Left colon (tissue), 2 donors: ENCODE measurements around the gene PRKCE. TPM values are rescaled to one million over a fixed set of nuclear protein-coding genes. Genes with fewer than 3 reads are reported as not detected.

ENCODE experiments used
- ATAC-seq: fragments of 200-7000 bp; cut with Tn5 transposase; one replicate; pipeline ENCODE4 v1.9.1; 2020; ENCODE audit warnings: mild to moderate bottlenecking, moderate library complexity
- DNase-seq, 2 donors: peaks; one replicate each; pipeline ENCODE4 v3.0.0-alpha.2; 2020
- intact Hi-C, 2 donors: fragments of 100-400 bp; cut with DNase I in 1 of 2; cut with micrococcal nuclease in 1 of 2; formaldehyde crosslinking; loops; one replicate each; pipeline versions ENCODE4 v1.11.2 to v1.14.0; 2022; cut with DNase I, micrococcal nuclease
- total RNA-seq, 2 donors: library from RNA; stranded (reverse); fragmentation: NEBNext Ultra II Directional; extraction: Animal tissue kit (Norgen Biotek cat#: 25700); gene quantifications; one replicate each; pipeline ENCODE4 v1.2.1, GENCODE V29; 2021
- donor health status: DM: no; HTN: no; CAD: no.
- donor health status: DM: yes; HTN: yes; CAD: no.

Gene PRKCE
- total RNA-seq, 2 donors from 2014 or later, result 22.2 to 29.2 TPM

DNA sequence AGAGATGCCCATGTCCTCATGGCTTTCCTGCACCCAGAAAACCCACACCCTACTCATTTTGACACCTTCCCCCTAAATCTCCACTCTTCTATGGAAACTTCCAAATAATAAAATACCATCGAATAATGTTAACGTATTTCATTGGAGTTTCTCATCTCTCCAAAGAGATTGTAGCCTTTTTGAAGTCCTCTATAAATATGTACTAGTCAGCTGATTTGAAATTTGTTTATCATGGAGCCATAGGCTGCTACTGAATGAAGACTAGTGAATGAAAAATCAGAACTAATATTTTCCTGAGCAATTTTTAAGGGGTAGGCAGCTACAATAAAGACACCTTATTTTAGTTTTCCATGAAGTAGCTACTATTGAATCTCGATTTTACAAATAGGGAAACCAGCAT lies 419.6 kb downstream of the PRKCE start:
- DNase-seq (no peak), ATAC-seq (no peak)
- intact Hi-C loops, result no loop called here

DNA sequence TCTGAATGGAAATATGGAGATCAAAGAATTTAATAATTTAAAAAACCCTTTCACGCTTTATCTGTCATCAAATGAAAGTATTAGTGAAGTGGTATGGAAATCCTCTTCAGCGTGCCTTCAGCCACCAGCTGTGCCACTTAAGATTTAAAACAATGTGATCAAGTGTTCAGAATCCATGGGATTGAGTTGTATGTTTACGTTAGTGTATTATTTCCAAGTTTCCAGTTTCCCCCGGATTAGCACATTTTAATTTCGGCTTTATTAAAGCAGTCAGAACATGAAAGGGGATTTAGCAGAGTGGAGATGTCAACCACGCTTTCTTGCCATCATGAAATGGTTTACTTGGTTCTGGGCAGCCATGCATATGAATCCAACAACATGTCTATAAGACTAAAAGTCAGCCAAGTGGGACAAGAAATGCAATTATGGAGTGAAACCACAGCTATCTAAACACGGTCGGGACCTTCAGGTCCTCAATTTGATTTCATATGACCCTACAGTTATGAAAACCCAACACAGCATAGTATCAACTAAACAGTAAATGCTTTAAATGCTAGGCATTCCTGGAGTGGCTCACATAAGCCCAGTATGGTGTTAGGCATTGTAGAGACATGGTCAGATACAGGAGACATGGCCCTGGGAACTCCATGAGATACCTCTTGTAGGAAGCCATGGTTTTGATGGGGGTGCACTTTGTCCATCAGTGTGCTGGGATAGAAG lies 420.8 kb downstream of the PRKCE start:
- DNase-seq, result no peak
- intact Hi-C loops, result no loop called here

DNA sequence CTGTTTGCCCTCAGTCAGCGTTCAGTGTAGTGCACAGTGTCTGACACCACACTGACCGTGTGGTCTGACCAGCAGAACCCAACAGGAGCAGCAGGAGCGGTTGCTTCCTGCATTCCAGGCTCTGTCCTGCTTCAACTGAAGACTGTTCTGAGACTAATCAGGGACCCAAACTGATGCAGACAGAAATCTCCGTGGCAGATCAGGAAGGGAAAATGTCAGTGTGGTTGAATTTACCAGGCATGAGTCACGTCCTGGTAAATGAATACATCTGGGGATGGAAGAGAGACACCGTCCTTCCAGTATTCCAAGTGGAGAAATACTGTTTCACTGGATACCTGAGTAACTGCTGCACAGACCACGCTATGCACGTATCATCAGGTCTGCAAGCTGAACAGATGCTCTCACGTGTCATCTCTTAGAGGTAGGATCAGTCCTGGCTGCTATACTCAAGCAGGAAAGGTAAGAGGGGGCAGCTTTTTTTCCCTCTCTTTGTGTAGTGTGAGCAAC lies 422.1 kb downstream of the PRKCE start:
- ATAC-seq, result no peak
- no peak for DNase-seq
- intact Hi-C loops, result no loop called here

More for the DNA sequence above, 420.8 kb downstream of the PRKCE start:
- no peak for ATAC-seq

DNA sequence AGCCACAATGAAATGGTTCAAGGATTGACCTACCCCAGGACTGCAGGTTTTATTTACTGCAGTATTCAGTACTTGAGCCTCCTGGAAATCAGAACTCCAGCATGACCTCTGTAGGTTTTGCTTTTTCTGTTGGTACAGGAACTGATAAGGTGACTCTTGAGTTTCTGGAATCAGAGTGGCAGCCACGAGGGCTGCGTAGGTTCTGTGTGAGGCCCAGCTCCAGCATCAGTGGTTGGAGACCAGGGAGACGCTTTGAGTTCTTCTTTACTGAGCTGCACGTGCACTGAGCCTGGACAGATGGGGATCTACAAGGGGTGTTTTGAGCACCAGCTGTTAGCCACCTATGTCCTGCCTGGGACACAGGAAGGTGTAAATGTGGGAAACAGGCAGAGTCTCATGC lies 423.0 kb downstream of the PRKCE start:
- intact Hi-C loops, result no loop called here
- ATAC-seq (no peak), DNase-seq (no peak)

DNA sequence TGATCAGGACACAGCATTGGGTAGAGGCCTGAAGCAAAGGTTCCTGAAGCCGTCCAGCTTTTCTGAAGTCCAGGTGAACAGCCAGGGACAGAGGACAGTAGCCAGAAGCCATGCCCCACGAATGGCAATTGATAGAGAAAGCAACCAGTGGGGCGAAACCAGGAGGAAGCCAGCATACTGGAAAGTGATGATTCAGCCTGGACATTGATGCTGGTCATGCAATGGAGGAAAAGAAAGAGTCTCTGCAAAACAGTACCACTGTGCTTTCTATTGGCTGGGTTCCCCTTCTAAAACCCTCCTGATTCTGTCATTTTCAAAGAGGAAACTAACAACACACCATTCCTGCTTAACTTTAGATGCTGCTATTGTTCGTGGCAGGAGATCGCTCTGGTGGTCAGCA lies 424.4 kb downstream of the PRKCE start:
- intact Hi-C loops, result no loop called here
- no peak for ATAC-seq
- no peak for DNase-seq

DNA sequence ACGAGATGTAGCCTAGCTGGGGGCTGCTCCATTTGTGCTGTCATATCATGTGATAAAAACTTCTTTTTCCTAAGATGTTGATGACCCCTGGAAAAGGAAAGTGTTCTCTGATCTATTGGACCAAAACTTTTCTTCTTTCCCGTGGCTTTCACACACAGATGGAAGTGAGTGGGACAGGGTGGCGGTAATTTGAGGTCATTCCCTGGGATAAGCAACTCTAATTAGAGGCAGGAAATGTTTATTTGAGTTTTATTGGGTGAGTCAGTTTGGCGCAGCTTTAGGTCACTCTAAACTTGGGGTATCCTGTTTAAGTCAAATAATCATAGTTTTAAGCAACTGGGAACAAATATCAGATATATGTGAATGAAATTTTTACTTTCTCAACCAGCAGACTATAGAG lies 424.8 kb downstream of the PRKCE start:
- DNase-seq (no peak), ATAC-seq (no peak)
- intact Hi-C loops, result no loop called here

DNA sequence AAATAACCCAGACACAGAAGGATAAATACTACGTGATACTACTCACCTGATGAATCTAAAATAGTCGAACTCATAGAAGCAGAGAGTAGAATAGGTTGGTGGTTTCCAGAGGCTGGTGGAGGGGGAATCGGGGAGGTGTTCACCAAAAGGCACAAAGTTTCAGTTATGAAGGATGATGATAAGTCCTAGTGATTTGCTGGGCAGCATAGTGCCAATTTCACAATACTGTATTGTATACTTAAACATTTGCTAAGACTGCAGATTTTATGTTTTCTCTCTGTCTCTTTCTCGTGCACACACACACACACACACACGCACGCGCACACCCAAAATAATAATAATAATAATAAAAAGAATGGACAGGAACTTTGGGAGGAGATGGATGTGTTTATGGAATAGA lies 425.4 kb downstream of the PRKCE start:
- DNase-seq (no peak), ATAC-seq (no peak)
- intact Hi-C loops, result no loop called here

DNA sequence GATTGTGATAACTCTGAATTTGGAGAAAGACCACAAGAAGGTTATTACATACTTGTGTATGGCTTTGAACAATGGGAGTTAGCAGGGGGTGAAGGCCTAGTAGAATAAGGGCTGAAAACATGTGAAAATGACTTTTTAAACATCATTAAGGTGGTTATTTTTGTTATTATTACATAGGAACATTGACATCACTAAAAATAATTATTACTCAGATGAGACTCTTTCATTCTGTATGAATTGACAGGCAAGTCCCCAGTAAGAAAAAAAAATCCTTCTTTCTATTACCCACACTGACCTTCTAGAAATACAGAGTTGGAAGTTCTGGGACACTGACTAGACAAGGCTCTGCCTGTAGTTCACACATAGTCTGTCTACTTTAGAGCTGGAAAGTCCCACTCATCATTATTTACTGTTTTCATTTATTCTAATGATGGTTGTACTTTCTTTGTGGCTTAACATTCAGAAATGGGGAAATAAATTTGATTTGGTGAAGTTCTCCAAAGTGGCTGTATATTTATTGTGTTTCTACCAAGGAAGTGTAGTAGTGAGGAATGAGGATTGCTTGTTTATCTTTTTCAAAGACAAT lies 426.1 kb downstream of the PRKCE start:
- DNase-seq (no peak), ATAC-seq (no peak)
- intact Hi-C loops, result no loop called here

DNA sequence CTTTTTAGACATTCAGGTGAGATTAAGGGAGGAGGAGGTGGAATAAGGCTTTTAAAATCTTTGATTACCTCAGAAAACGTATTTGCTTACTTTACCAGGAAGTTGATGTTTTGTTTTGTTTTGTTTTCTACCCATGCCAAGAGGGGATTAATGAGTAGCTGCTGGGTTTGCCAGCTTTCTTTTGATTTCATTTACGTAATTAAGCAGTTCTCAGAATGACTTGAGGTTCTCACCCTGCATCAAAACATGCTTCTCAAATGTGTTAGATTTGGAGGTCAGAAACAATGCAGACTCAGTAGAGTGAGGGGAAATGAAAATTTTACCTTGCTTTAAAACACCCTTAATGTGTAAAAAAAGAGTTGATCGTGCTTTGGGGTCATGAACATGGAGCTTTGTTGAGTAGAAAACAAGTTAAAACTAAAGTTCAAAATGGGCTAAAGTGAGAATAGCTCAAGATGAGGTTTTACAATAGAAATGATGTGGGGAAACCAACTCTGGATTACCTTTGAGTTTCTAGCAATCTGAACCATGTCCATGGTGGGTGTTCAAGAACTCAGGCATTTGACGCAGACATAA lies 428.6 kb downstream of the PRKCE start:
- intact Hi-C loops, result no loop called here
- ATAC-seq (no peak), DNase-seq (no peak)

DNA sequence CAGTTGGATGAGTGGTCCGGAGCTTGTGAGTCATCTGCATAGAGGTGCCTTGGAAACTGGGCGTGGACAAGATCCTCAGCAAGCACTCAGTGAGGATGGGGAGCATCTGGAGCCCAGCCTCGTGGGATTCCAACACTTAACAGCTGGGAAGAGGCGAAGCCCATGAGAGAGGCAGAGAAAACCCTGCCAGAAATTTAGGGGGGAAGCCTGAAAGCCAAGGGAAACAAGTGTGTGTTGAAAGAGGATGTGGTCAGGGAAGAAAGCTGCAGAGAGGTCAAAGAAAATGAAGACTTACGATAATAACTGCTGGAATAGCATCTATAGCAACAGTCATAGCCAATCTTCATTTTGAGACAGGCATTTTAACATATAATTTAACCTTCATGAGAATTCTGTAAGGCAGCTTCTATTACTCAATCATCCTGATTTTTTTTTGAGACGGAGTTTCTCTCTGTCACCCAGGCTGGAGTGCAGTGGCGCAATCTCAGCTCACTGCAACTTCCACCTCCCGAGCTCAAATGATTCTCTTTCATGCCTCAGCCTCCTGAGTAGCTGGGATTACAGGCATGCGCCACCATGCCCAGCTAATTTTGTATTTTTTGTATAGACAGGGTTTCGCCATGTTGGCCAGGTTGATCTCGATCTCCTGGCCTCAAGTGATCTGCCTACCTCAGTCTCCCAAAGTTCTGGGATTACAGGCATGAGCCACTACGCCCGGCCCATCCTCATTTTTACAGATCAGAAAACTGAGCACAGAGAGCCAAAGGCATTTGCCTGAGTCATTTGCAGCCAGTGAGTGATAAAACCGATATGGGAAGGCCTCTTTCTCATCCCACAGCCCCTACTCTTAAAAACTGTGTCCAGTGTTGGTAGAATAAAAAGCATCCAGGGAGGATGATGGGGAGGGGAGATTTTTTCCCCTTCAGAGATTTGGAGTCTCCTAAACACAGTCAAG lies 431.3 kb downstream of the PRKCE start:
- intact Hi-C loops, result no loop called here
- ATAC-seq (no peak), DNase-seq (peak; percentile 16 to 36)

DNA sequence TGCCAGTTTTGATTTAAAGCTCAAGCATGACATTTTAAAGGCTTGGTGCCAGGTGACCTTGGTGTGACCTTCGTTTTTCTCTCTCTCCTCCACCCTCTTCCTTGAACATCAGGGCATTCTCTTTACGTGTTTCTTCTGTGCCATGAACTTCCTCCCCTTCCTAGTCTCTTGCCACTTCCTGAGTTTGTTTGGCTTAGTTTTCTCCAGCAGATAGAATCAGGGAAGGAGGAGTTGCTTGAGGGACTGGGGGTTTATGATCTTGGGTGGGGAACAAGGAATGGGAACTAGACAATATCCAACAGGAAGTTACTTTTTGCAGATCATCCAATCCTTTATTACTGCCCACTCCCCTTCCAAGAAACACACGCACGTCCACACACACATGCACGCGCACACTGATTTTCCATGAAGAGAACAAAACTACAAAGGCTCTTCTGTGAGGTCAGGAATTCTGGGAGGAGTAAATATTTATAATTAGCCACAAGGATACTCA lies 435.1 kb downstream of the PRKCE start:
- no peak for ATAC-seq

DNA sequence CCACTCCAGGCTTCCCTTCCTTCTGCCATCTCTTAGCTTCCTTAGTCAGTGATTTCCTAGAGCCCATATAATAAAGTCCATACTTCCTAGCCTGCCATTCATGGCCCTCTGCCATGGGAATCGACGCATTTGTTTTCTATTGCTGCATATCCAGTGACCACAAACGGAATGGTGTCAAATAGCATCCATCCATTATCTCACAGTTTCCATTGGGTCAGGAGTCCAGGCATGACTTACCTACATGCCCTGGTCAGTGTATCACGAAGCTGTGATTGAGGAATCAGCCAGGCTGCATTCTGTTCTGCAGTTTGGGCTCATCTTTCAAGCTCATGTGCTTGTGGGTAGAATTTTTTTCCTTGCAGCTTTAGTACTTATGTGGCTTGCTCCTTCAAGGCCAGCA lies 436.0 kb downstream of the PRKCE start:
- intact Hi-C loops, result no loop called here
- DNase-seq (no peak), ATAC-seq (no peak)

More for the DNA sequence above, 435.1 kb downstream of the PRKCE start:
- intact Hi-C loops, result no loop called here
- no peak for DNase-seq

DNA sequence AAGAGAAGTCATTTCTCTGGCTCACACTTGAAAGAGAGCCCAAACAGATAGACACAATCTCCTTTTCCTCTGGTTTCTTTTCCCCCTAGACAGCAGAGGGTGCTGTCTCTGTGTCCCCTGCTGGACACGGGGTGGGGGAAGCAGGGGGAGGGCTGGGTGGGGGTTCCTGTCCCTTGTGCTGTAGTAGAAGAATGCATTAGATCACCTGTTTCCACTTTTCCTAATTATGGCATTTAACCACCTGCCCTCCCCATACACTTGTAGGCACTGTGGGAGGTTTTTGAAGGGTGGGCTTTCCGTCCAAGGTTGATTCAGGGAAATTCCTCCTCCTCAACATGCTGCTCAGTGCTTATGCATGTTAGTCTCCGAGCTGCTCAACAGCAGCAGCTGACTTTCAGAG lies 439.5 kb downstream of the PRKCE start:
- DNase-seq (no peak), ATAC-seq (no peak)
- intact Hi-C loops, result no loop called here

DNA sequence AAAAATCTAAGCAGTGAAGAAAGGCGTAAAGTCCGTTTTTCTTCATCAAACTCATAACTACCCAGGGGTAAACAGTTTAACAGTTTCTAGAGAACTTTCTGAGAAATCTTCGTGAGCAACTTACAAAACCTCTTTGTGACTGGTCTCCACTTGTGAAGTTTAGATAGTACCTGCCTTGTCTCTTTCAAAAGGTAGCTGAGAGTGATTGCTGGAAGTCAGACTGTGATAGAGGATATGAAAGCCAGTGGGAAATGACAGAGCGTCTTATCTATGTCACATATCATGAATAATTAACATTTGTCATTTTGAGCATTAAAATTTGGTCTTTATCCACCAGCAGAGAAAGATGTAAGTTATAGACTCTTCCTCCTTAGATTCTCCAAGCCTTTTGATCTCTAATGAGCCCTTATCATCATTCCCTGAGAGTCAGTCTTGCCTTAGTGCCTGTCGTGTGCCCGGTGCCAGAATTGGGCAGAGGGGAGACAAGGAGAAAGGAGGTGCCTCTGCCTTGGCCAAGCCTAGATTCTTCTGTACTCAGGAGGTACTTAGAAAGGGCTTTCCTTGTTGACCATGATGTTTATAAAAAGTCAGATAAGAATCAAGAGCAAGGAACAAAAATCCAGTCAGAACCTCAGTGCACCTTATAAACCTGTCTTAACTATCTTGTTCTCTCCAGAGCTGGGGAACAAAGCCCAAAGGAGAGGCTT lies 440.6 kb downstream of the PRKCE start:
- intact Hi-C loops, result no loop called here
- no peak for ATAC-seq

DNA sequence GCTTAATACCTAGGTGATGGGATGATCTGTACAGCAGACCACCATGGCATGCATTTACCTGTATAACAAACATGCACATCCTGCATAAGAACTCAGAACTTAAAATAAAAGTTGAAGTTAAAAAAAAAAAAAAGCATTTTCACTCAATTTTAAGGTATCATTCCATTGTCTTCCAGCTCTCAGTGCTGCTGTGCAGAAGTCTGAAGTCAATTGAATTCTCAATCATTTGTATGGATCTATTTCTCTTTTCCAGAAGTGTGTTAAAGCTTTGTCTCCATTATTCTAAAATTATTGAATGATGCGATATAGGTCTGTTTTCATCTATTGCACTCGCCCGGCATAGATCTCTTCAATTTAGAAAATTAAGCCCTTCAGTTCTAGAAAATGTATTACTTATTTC lies 443.2 kb downstream of the PRKCE start:
- intact Hi-C loops, result no loop called here
- ATAC-seq, result no peak

More for the DNA sequence above, 440.6 kb downstream of the PRKCE start:
- no peak for DNase-seq

DNA sequence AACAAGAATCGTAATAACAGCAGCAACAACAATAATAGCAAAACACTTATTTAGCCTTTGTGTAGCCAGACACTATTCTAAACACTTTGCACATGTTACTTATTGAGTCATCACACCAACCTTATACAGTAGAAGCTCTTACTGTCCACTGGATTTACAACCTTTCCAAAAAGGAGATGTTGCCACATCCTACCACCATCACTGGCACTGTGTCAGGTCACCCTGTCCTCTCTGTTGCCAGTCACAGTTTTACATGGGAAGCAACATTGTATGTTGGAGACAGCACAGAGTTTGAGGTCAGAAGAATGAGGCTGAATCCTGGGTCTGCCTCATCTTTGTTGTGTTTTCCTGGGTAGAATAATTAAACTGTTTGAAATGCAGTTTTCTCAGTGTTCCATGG lies 444.4 kb downstream of the PRKCE start:
- intact Hi-C loops, result no loop called here
- DNase-seq (no peak), ATAC-seq (no peak)

More for the DNA sequence above, 443.2 kb downstream of the PRKCE start:
- no peak for DNase-seq

DNA sequence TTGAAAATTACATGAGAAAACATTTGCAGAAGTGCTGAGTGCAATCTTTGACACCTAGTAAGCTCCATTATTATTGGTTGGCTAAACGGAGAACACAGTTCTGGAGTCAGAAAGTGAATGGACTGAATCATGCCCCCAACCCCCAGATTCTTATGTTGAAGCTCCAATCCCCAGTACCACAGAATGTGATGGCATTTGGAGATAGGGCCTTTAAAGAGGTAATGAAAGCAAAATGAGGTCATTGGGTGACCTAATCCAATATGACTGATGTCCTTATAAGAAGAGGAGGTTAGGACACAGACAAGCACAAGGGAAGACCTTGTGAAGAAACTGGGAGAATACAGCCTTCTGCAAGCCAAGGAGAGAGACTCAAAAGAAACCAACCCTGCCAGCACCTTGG lies 444.8 kb downstream of the PRKCE start:
- DNase-seq, result no peak
- ATAC-seq, result no peak
- intact Hi-C loops, result no loop called here

DNA sequence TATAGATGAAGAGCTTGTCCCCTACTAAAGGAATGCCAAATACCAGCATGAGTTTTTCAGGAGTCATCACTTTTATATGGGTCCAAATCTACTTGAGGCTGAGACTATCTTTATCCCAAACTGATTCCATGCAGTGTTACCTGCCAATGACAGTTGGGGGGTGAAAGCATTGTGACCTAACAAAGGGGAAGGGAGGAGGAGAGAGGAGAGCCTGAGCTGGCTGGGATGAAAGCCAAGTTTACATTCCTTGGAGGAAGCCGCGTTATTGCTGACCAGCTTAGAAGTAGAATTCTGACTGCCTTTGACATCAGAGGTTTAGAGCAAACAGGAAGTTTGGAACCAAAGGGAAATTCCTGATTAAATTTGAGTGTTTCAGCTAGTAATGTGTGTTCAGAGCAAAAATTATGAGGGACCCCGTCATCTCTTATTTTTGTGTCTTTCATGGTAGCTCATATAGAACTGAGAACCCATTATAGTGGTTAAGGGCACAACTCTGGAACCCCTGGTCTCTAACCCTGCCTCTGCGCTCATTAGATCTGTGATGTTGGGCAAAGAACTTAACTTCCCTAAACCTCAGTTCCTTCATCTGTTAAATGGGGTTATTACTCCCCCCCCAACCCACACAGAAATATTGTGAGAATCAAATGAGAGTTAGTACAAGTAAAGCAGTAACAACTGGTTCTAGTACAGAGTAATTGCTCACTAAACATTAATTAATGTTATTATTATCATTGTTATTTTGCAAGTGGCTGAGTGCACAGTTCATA lies 446.4 kb downstream of the PRKCE start:
- intact Hi-C loops, result no loop called here
- peak; percentile 94 for ATAC-seq
- DNase-seq, result peak; percentile 45 to 79
